Cardiac muscle cell (in vitro differentiated cells and primary cell): ENCODE measurements around the gene ABCA6. TPM values are rescaled to one million over a fixed set of nuclear protein-coding genes. Genes with fewer than 3 reads are reported as not detected.
A peak's percentile ranks its signal among the peaks of the same experiment; 100 is the strongest.

Source experiments
- DNase-seq, 2 donors: peaks; one replicate each; pipeline versions ENCODE4 v3.0.0 to v3.0.0-alpha.2; 2010 to 2017; ENCODE audit warnings: low read depth in 1 of 2, low spot score in 1 of 2
- H3K27ac ChIP-seq: fragments of 200-600 bp; sonication (generic); 2 replicates; pipeline ENCODE4 v1.5.1; 2016
- H3K27me3 ChIP-seq: fragments of 200-600 bp; sonication (generic); 2 replicates; pipeline ENCODE4 v1.6.0; 2016; ENCODE audit warnings: control low read depth
- H3K36me3 ChIP-seq: fragments of 200-600 bp; sonication (generic); 2 replicates; pipeline ENCODE4 v1.5.1; 2016; ENCODE audit warnings: control low read depth
- H3K4me1 ChIP-seq: fragments of 200-600 bp; sonication (generic); 2 replicates; pipeline ENCODE4 v1.8.1; 2017; ENCODE audit warnings: low read depth, mild to moderate bottlenecking, mixed run types
- H3K4me3 ChIP-seq: fragments of 200-600 bp; sonication (generic); 2 replicates; pipeline ENCODE4 v1.5.1; 2016; ENCODE audit warnings: mild to moderate bottlenecking
- H3K9me3 ChIP-seq: fragments of 200-600 bp; sonication (generic); 2 replicates; pipeline ENCODE4 v1.5.1; 2017; ENCODE audit warnings: low read depth, mild to moderate bottlenecking, control low read depth
- CTCF ChIP-seq: IDR thresholded peaks from 2 replicates; pipeline ENCODE4 v1.5.1; 2012; ENCODE audit warnings: low read depth, mild to moderate bottlenecking, low read length
- polyA plus RNA-seq: library from polyadenylated mRNA; unstranded; fragments of >200 nt; fragmentation: Nextera tagmentation; extraction: Ambion mirVana; gene quantifications from 2 replicates; pipeline ENCODE4 v1.2.1, GENCODE V29; 2016
- total RNA-seq: library from RNA; depleted of rRNA; stranded (reverse); fragments of >200 nt; gene quantifications from 2 replicates; pipeline ENCODE4 v1.2.3, GENCODE V29; 2016

ABCA6 gene
- total and polyA plus RNA-seq, 2 experiments from 2014 or later = not detected

- no peak for DNase-seq
- Histone ChIP-seq H3K4me3 (no peak overlapping the region), H3K4me1 (no peaks in the 10 kb centered on the region), H3K27me3 (no peaks in the 10 kb centered on the region), H3K36me3 (no peaks in the 10 kb centered on the region), H3K9me3 (no peaks in the 10 kb centered on the region), H3K27ac (no peak overlapping the region)
- TF ChIP-seq CTCF = no peak
Observed at GRCh38 chr17:69144331-69145255, 2.9 kb upstream of the ABCA6 start.

- no peak for DNase-seq
- H3K9me3 ChIP-seq = no peaks in the 10 kb centered on the region
- H3K27me3 ChIP-seq = no peaks in the 10 kb centered on the region
- TF ChIP-seq CTCF = no peak
- H3K4me1 ChIP-seq = no peaks in the 10 kb centered on the region
- no peak overlapping the region for H3K4me3 ChIP-seq
- no peak overlapping the region for H3K27ac ChIP-seq
- H3K36me3 ChIP-seq = no peaks in the 10 kb centered on the region
Observed at GRCh38 chr17:69143683-69144231, 2.1 kb upstream of the ABCA6 start.

- Histone ChIP-seq H3K27ac (no peak overlapping the region), H3K9me3 (no peaks in the 10 kb centered on the region), H3K4me3 (no peak overlapping the region), H3K36me3 (no peaks in the 10 kb centered on the region), H3K27me3 (no peaks in the 10 kb centered on the region), H3K4me1 (no peaks in the 10 kb centered on the region)
- DNase-seq = no peak
- no peak for TF ChIP-seq CTCF
Observed at GRCh38 chr17:69143151-69143550, 1.5 kb upstream of the ABCA6 start.

GRCh38 chr17:69142175-69142802 is 594 bp upstream of the ABCA6 start:
- DNase-seq = peak in 1 of 2 donors; percentile 90
- Histone ChIP-seq H3K27ac (no peak overlapping the region), H3K9me3 (no peaks in the 10 kb centered on the region), H3K4me3 (no peak overlapping the region), H3K36me3 (no peaks in the 10 kb centered on the region), H3K27me3 (no peaks in the 10 kb centered on the region), H3K4me1 (no peaks in the 10 kb centered on the region)
- TF ChIP-seq CTCF = no peak

GRCh38 chr17:69134112-69134511 is 7.6 kb downstream of the ABCA6 start:
- Histone ChIP-seq H3K27me3 (no peaks in the 10 kb centered on the region), H3K9me3 (no peaks in the 10 kb centered on the region), H3K36me3 (no peaks in the 10 kb centered on the region), H3K27ac (no peak overlapping the region), H3K4me1 (no peaks in the 10 kb centered on the region), H3K4me3 (no peak overlapping the region)
- no peak for TF ChIP-seq CTCF
- DNase-seq = no peak
